Stimulated activated CD4-positive, alpha-beta T cell treated with anti-CD3 and anti-CD28 coated beads, Interleukin-12 subunit alpha, Interleukin-12 subunit beta, amount 100 ng/mL, for 48 hours (primary cell): ENCODE results near the gene CHRM2.

Experiments used
- DNase-seq, 3 donors: peaks; one replicate each; pipeline ENCODE4 v3.0.0-alpha.2; 2020; ENCODE audit warnings: low read depth in 2 of 3, low spot score in 1 of 3

The CHRM2 gene

DNA sequence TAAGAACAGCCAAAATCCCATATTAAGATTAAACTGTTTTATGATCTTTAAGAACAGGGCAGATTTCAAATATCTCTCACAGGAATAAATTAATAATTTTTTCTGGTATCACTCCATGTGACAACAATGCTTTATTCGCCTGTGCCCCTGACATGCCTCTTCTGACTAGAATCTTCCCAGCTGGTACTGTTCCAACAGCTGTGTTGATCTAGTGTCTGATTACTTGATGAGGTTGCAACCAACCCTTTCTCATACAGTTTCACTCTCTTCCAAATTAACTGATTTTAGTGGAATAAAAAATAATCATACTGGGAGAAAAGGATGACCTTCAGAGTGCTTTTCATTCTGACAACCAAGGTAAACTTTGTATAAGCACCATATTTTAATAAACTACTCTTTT, 151.9 kb downstream of the CHRM2 start:
- DNase-seq: no peak

DNA sequence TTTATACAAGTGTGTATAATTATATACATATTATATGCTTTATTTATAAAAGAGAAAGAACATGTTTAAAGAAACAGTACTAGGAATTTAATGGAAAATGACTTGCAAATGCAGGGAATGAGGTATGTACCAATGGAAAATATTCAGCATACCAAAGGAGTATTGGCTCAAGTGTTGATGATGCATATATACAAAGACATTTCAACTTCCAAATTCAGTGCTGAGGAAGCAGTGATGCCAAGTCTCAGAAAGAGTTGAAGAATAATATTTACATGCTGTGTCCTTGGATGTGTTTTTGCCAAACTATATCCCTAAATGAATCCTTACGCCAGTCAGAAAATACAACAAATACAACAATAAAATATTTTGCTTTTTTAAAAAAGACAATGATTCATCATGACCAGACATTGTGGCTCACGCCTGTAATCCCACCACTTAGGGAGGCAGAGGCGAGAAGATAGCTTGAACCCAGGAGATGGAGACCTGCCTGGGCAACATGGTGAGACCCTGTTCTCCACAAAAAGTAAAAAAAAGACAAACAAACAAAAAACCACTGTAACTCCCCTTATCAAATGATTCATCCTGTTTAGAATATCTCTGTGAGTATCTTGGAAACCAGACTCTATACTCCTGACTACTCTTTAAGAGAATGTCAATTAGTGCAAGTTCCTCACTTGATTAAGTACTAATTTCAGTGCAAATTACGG, 157.2 kb downstream of the CHRM2 start:
- DNase-seq: no peak

DNA sequence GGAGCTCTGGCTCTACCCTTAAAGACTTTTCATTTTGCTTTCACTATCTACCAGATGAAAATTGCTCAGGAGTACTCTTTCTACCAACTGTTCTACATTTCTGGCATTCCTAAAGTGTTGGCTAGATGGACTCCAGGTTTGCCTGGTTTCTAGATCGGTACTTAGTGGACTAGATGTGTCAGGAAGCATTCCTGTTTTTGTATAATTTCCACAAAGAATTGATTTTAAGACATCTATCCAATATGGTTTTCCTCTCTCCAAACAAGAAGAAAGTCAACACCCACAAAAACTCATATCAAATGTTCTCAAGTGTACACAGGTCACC, 157.7 kb downstream of the CHRM2 start:
- no peak for DNase-seq

DNA sequence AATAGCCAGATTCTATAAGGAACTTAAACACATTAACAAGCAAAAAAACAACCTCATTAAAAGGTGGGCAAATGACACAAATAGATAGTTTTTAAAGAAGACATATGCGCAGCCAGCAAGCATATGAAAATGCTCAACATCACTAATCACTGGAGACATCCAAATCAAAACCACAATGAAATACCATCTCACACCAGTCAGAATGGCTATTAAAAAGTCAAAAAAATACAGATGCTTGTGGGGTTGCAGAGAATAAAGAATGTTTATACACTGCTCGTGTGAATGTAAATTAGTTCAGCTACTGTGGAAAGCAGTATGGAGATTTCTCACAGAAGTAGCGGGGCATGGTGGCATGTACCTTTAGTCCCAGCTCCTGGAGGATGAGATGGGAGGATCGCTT, 164.0 kb downstream of the CHRM2 start:
- no peak for DNase-seq

DNA sequence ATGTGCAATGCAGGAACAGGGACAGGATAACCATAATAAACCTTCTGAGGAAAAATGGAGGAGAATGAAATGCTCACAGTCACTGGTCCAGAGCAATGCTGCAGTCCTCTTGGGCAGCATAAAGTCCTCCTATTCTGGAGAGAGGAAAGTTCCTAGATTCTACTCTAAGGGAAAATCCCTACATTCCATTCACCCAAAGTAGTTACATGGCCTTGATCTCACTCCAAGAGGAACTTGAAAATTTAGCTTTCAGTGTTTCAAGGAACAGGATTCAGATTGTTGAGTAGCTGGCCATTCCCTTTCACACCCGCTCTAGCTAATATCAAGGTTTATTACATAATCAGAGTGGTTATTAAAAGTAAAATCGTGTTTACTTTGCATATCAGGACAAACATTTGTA, 168.3 kb downstream of the CHRM2 start:
- no peak for DNase-seq

DNA sequence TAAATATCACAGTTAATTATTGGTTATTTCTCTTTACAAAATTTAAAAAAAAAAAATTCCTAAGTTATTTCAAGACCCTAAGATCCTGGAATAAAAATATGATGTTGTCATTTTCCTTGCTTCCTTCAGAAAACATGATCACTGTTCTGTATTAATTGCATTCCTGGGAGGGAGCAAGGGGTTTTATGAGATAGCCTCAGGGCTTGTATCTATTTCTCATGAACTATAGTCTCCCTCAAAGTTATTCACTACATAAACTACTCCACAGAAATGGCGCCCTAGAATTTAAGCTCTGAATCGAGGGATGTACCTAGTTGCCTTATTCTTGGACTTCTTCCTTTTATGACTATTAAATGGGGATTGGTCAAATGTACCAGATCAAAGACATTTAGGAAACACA, 170.3 kb downstream of the CHRM2 start:
- DNase-seq: no peak

DNA sequence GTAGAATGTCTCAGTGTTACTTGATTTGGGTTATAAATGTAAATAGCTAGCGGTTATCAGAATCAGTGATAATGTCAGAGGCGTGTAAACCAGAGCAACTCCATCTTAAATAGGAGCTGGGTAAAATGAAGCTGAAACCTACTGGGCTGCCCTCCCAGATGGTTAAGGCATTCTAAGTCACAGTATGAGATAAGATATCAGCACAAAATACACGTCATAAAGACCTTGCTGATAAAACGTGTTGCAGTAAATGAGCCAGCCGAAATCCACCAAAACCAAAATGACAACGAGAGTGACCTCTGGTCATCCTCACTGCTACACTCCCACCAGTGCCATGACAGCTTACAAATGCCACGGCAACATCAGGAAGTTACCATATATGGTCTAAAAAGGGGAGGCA, 172.3 kb downstream of the CHRM2 start:
- no peak for DNase-seq

DNA sequence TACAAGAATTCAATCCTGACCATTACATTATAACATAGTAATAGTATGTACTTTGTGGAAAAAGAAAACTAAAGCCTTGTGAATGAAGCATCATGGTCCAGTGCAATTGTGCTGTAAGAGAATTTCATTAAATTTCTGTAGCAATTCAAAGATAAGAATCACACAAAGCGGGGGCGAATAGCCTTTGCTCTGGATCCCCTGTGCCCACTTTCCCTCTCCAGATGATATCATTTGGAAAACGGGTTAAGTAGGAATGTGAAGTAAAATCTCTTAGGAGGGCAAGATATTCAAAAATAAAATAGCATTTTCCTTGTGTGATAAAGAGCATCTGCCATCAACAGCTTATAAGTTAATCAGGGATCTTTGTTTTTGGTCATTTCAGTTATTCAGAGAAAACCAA, 177.1 kb downstream of the CHRM2 start:
- no peak for DNase-seq

DNA sequence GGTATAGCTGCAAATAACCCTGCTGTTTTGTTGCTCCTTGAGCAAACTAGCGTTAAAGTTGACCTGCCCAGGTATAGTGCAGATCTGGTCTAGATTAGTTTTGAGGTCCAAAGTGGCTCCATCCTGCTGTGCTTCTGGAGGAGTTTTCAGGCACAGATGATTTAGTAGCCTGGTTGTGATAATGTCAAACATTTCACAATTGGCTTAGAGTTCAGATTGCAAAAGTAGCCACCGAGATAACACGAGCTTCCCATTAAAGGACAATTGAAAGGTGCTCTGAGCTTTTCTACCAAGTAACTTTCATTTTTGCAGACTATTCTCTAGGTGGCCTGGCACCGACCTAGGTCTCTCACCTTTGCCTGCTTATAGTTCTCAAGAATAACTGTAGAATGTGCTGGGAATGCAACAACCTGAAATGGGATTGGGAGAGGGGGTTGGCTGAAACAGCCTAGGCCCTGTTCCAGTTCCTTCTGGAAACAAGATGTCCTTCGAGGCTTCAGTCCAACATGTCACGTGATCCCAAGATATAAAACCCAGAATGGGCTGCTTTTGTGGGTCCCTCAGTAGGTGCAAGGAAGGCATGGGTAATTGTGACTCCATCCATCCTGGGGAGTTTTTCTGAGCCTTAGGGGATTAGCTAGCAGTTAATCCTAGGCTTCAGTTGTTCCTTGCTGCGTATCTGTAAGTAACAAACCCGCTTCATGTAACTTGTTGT, 201.0 kb downstream of the CHRM2 start:
- no peak for DNase-seq
